G401.6 (cell line): ENCODE measurements around the gene B3GALNT1.
"Not testable (repeated sequence)": the region's sequence is repeated elsewhere in the genome, so short reads cannot be mapped to it uniquely, and the experiment has no call there.

ENCODE experiments used
- FAIRE-seq: peaks from 2 replicates; lab custom pipeline; 2012; peaks lifted over from hg19 to GRCh38; lab: Jason Lieb, UNC

Gene B3GALNT1

DNA sequence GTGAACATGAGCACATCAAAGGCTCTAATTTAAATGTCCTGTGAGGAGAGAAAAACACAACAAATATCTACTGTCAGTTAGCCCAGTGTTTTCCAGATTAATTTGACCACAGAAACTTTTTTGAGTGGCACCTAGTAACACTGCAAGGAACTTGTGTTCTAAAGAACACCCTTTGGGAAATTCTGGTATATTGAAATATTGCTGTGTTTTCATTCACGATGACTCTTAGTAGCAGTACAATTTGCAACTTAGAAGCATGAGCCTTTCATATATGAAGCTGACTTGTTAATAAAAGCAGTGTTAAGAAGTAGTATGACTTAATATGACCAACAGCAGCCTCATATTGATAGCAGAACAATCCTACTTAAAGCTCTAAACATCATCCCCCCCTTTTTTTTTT is 32.0 kb downstream of the B3GALNT1 start:
- no peak for FAIRE-seq

DNA sequence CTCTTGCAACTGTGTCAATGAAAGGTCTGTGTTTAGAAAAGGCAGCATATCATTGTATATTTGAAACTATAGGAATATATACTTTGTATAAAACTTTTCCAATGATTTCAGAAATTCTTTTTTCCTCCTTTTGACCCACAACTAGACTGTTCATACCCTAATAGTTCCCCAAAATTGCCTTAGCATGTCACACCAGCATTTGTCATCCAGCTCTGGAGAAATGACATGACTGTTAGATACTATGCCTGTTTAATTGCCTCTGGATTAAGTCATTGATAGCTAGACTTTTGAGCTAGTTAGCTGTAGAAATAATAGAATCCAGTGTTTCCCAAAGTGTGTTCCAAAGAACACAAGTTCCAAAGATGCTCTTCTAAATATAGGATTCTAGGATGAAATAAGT is 32.4 kb downstream of the B3GALNT1 start:
- no peak for FAIRE-seq

- no peak for FAIRE-seq
Measured at GRCh38 chr3:161072211-161072621, 32.9 kb downstream of the B3GALNT1 start.

GRCh38 chr3:161070980-161071663 is 34.0 kb downstream of the B3GALNT1 start:
- FAIRE-seq: no peak

- no peak for FAIRE-seq
Measured at GRCh38 chr3:161070252-161070930, 34.8 kb downstream of the B3GALNT1 start.

- FAIRE-seq: no peak
Measured at GRCh38 chr3:161069511-161070251, 35.5 kb downstream of the B3GALNT1 start.

- FAIRE-seq: no peak
Measured at GRCh38 chr3:161067335-161067734, 37.8 kb downstream of the B3GALNT1 start.

DNA sequence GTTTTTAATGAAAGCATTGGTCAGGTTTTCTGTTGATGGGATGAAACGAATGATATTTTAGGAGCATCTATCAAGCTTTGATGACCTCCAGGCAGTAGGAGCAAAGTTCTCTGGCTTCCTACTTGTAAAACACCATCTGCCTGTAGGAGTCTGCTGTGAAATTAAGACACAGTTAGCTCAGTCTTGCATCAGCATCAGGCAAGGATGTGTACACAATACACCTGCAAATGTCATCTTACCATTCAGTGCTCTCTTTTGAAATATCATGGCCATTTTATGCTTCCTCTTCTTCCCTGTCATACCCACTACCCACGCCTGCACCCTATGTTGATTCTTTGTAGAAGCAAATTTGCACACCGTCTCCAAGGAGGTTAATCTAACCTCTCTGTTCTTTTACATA is 38.2 kb downstream of the B3GALNT1 start:
- FAIRE-seq: no peak

DNA sequence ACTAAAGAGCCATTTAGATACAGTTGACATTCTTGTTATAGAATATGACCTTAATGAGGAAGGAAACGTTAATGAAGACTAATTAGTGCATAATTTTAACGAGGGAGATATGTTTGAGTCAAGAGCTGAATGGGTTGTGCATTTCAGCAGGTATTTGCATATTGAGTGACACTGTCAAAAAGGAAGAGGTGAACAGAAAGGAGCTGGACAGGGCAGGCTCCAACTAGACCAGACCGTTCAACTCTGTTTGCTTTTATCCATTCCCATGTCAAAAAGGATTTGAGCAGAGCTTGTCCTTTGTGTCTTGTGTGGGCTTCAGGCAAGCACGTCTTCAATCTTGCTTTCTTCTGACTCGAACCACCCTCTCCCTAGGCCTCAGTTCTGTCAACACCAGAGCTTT is 40.7 kb downstream of the B3GALNT1 start:
- no peak for FAIRE-seq

DNA sequence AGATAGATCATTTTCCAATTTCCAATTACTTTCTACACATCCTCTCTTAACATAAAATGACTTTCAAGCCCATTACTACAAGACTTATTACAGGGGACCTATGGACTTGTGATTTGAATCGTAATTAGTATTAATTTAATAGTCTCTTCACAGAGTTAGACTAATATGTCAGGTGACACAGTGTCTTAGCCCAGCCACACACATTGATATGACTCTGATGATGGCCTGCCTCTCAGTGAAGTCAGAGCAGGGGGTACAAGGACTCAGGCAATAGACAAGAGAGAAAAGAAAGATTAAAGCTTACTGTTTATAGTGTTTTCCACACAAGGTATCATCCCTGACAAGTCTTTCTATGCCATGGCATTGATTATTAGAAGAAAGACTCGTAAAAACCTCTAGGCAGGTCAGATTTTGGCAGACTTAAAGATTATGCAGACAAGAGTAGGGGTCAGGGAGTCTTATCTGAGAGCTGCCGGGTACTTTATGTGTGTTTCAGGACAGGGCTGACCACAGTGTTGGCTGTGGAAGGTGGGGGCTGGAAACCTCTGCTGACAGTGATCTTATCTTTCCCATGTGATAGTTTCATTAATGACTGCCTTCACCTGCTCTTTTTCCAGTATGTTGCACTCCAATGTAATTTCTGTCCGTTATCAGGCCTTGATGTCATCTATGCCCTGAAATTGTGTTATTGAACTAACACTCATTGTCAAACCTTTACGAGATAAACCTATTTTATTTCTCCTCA is 50.1 kb downstream of the B3GALNT1 start:
- FAIRE-seq: no peak

DNA sequence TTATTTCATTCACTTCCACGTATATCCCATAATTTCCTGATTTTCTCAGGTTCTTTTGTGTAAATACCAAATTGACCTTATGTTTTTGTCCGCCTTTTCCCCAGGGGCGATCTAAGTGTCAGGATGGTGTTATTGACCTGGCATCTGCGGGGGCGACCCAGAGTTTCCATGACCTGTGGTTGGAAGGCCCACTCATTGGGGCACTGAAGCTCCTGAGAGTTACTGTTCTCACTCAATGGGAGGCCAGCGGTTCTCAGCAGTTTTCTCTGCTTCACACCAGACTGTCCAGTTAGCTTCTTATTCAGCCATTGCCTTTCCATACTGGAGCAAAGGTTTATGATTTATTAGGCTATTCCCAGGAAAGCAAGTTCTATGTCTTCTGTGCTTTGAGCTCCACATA is 53.3 kb downstream of the B3GALNT1 start:
- FAIRE-seq: no peak

- no peak for FAIRE-seq
Measured at GRCh38 chr3:161050935-161051334, 54.2 kb downstream of the B3GALNT1 start.

- no peak for FAIRE-seq
Measured at GRCh38 chr3:161049683-161050248, 55.4 kb downstream of the B3GALNT1 start.

DNA sequence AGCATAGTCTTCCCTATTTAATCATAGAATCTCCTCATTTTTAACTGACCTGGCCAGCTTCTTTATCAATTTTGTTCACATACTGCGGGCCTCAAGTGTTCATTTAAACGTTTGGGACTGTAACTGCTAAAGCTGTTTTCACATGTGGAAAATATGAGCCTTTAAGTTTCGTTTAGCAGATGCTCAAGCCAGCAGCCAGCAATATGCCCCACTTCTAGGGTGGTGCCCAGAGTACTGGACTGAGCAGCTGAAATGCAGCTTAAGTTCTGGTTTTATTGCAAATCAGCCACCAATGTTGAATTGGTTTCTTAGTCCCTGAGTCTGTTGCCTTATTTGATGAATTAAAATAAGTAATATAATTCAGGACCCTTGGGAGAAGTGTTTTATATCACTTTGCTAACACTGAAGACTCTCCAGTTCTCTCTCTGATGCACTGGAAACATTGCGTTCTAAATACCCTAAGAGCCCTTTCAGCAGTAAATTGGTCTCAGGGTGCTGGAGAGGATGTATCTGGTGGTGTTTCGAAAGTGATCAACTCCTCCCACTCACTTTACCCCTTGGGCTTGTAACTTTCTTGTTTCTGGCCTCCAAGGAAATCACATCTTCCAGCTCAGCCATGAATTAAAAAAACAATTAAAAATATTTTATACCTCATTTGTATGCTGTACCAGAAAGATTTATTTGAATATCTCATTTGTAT is 61.7 kb downstream of the B3GALNT1 start:
- no peak for FAIRE-seq

- no peak for FAIRE-seq
Measured at GRCh38 chr3:161042023-161042501, 63.1 kb downstream of the B3GALNT1 start.

DNA sequence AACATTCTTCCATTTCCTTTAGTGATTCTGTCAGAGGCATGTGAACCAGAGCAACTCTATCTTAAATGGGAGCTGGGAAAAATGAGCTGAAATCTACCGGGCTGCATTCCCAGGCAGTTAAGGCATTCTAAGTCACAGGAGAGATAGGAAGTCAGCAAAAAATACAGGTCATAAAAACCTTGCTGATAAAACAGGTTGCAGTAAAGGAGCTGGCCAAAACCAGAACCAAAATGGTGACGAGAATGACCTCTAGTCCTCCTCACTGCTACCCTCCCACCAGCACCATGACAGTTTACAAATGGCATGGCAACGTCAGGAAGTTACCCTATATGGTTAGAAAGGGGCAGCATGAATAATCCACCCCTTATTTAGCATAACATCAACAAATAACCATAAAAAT is 66.4 kb downstream of the B3GALNT1 start:
- FAIRE-seq: no peak

- no peak for FAIRE-seq
Measured at GRCh38 chr3:161035711-161036110, 69.4 kb downstream of the B3GALNT1 start.

DNA sequence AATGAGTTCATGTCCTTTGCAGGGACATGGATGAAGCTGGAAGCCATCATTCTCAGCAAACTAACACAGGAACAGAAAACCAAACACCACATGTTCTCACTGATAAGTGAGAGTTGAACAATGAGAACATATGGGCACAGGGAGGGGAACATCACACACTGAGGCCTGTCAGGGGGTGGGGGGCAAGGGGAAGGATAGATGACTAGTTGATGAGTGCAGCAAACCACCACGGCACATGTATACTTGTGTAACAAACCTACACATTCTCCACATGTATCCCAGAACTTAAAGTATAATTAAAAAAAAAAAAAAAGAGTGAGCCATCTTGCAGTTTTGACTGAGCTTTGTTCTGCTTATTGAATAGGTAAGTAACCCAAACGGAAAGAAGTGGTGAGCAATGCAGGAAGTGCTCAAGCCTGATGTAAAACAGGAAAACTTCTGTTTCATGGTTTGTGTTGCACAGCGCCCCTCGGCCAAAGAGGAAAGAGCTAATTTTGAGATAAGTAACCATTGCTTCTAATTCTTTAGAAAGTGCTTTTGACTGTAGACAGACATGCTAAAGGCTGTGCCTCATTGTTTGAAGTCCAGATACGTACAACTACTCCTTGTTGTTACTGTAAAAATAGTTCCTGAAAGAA is 70.1 kb downstream of the B3GALNT1 start:
- FAIRE-seq: not testable (repeated sequence)
